T47D (cell line): Measurements from ENCODE around the gene HOXA9.

Experiments used
- DNase-seq, 2 experiments: peaks; one replicate each; pipeline versions ENCODE4 v3.0.0 to v3.0.0-alpha.2; 2011 to 2012; ENCODE audit warnings: low read depth in 1 of 2, low spot score in 1 of 2
- JUND ChIP-seq: IDR thresholded peaks from 2 replicates; pipeline ENCODE4 v1.6.1; 2012; ENCODE audit warnings: low read depth
- in situ Hi-C: cut with HindIII; loops from 2 replicates; pipeline ENCODE4 v1.10.0; 2016; ENCODE audit warnings: low sequenced_read_pairs, low pct_unique_long_range_greater_than_20kb

The HOXA9 gene

GRCh38 chr7:27117887-27118491, 47.3 kb downstream of the HOXA9 start:
- no peak for TF ChIP-seq JUND
- in situ Hi-C loops, result no loop called here
- no peak for DNase-seq

GRCh38 chr7:27116962-27117886, 48.1 kb downstream of the HOXA9 start:
- TF ChIP-seq JUND, result no peak
- in situ Hi-C loops, result no loop called here
- DNase-seq, result no peak

- in situ Hi-C loops, result no loop called here
- TF ChIP-seq JUND, result no peak
- DNase-seq, result no peak
Measured at GRCh38 chr7:27116031-27116961, 49.0 kb downstream of the HOXA9 start.

- no peak for DNase-seq
- no peak for TF ChIP-seq JUND
- in situ Hi-C loops, result no loop called here
Measured at GRCh38 chr7:27115221-27116026, 49.9 kb downstream of the HOXA9 start.

DNA sequence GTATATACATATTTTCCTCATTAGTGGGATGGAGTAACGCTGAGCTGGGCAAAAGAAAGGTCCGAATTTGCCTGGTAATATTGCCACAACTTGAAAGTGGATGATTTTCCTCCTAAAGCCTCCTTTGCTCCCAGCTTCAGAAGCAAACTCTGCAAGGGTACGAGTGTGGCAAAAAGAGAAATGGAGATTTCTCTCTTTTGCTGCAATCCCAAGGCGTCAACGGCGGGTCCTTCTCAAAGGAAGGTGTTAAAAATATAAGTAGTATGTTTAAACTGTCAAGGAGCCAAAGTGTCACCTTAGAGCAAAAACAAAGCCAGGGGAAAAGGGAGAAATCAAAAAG, 50.5 kb downstream of the HOXA9 start:
- TF ChIP-seq JUND, result no peak
- in situ Hi-C loops, result no loop called here
- DNase-seq, result no peak

GRCh38 chr7:27113991-27114769, 51.2 kb downstream of the HOXA9 start:
- in situ Hi-C loops, result no loop called here
- DNase-seq, result no peak

DNA sequence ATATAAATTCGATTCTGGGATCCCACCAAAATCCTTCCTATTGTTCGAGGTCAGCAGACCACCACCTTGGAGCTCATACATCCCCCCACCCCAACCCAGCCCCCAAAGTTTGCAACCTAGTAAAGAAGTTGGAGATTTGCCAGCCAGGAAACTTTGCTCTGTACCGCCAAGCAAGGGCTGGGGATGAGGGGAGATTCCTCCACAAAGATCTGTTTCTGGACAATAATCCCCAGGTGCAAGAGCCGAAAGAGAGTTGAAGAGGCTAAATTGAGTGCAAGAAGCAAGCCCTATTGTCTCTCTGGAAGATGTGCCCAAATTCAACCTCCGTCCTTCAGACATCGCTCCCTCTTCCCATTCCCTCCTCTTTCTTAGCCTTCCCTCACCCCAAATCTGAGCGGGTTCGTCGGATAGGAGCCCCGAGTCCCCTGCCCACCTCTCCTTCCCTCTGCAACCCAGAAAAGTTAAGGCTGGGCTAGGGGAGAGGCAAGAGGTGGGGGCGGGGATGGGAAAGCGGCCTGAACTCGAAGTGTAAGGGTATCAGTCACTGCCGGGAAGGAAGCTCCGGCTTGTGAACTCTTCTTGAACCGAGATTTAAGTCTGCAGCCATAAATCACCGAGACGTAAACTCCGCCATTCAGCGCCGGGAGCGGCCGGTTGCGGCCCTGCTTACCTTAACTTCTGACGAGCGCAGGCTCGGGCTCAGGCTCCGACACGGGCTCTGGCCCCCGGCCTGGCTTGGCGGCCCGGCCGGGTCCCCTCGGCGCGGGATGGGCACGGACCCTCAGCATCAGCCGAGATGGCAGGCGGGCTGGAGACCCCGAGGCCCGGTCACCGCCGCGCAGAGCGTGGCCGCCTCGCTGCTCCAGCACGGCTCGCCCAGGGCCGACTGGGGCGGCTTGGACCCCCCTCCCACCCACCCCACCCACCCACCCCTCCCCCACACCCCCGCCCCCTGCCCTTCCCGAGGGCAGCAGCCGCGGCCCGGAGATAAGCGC, 52.1 kb downstream of the HOXA9 start:
- no peak for TF ChIP-seq JUND
- in situ Hi-C loops, result no loop called here
- no peak for DNase-seq

More at GRCh38 chr7:27113991-27114769, 51.2 kb downstream of the HOXA9 start:
- TF ChIP-seq JUND, result no peak
